ENCODE measurements around the gene MIGA2.

GRCh38 chr9:129036923-129037766 is 719 bp downstream of the MIGA2 start:
- TF ChIP-seq CTCF (conservative IDR thresholded peaks at IDR 0.05; ENCODE audit: low read depth in 2 of 2) = no peak
- no peak for TF ChIP-seq JUNB (IDR thresholded peaks at IDR 0.05; ENCODE audit: unreplicated experiment)
